Measurements from ENCODE around the gene DYRK1A.
"Not testable (repeated sequence)": the region's sequence is repeated elsewhere in the genome, so short reads cannot be mapped to it uniquely, and the experiment has no call there.

Gene DYRK1A

GRCh38 chr21:37547615-37548200, 181.1 kb downstream of the DYRK1A start:
- DNase-seq (ENCODE audit: low read depth in 2 of 2, low spot score in 1 of 2): no peak

GRCh38 chr21:37548521-37548981, 182.0 kb downstream of the DYRK1A start:
- no peak for DNase-seq (ENCODE audit: low read depth in 2 of 2, low spot score in 1 of 2)

- DNase-seq (ENCODE audit: low read depth in 2 of 2, low spot score in 1 of 2): not testable (repeated sequence)
Measured at GRCh38 chr21:37549730-37550129, 183.2 kb downstream of the DYRK1A start.

- DNase-seq (ENCODE audit: low read depth in 2 of 2, low spot score in 1 of 2): no peak
Measured at GRCh38 chr21:37550157-37550556, 183.6 kb downstream of the DYRK1A start.

GRCh38 chr21:37550618-37551330, 184.2 kb downstream of the DYRK1A start:
- no peak for DNase-seq (ENCODE audit: low read depth in 2 of 2, low spot score in 1 of 2)

GRCh38 chr21:37551331-37551992, 184.9 kb downstream of the DYRK1A start:
- DNase-seq (ENCODE audit: low read depth in 2 of 2, low spot score in 1 of 2): no peak

- no peak for DNase-seq (ENCODE audit: low read depth in 2 of 2, low spot score in 1 of 2)
Measured at GRCh38 chr21:37551993-37552355, 185.4 kb downstream of the DYRK1A start.

- DNase-seq (ENCODE audit: low read depth in 2 of 2, low spot score in 1 of 2): no peak
Measured at GRCh38 chr21:37552496-37553029, 186.0 kb downstream of the DYRK1A start.

- DNase-seq (ENCODE audit: low read depth in 2 of 2, low spot score in 1 of 2): no peak
Measured at GRCh38 chr21:37553078-37553481, 186.5 kb downstream of the DYRK1A start.

- DNase-seq (ENCODE audit: low read depth in 2 of 2, low spot score in 1 of 2): no peak
Measured at GRCh38 chr21:37554661-37555379, 188.2 kb downstream of the DYRK1A start.

- no peak for DNase-seq (ENCODE audit: low read depth in 2 of 2, low spot score in 1 of 2)
Measured at GRCh38 chr21:37555672-37556261, 189.2 kb downstream of the DYRK1A start.

- no peak for DNase-seq (ENCODE audit: low read depth in 2 of 2, low spot score in 1 of 2)
Measured at GRCh38 chr21:37557261-37557950, 190.8 kb downstream of the DYRK1A start.

GRCh38 chr21:37558676-37559211, 192.2 kb downstream of the DYRK1A start:
- no peak for DNase-seq (ENCODE audit: low read depth in 2 of 2, low spot score in 1 of 2)

GRCh38 chr21:37560385-37560784, 193.8 kb downstream of the DYRK1A start:
- no peak for DNase-seq (ENCODE audit: low read depth in 2 of 2, low spot score in 1 of 2)

- no peak for DNase-seq (ENCODE audit: low read depth in 2 of 2, low spot score in 1 of 2)
Measured at GRCh38 chr21:37561506-37561905, 194.9 kb downstream of the DYRK1A start.

- DNase-seq (ENCODE audit: low read depth in 2 of 2, low spot score in 1 of 2): no peak
Measured at GRCh38 chr21:37561941-37562919, 195.7 kb downstream of the DYRK1A start.

- DNase-seq (ENCODE audit: low read depth in 2 of 2, low spot score in 1 of 2): no peak
Measured at GRCh38 chr21:37562920-37563640, 196.5 kb downstream of the DYRK1A start.

- DNase-seq (ENCODE audit: low read depth in 2 of 2, low spot score in 1 of 2): peak; percentile 72 to 87
Measured at GRCh38 chr21:37563641-37564340, 197.2 kb downstream of the DYRK1A start.
